GM21390 (cell line): ENCODE measurements around the gene PHF3.

Experiments
- ATAC-seq: cut with Tn5 transposase; IDR thresholded peaks from one replicate; pipeline ENCODE4 v1.9.1; 2021; ENCODE audit not compliant: unreplicated experiment

The PHF3 gene

DNA sequence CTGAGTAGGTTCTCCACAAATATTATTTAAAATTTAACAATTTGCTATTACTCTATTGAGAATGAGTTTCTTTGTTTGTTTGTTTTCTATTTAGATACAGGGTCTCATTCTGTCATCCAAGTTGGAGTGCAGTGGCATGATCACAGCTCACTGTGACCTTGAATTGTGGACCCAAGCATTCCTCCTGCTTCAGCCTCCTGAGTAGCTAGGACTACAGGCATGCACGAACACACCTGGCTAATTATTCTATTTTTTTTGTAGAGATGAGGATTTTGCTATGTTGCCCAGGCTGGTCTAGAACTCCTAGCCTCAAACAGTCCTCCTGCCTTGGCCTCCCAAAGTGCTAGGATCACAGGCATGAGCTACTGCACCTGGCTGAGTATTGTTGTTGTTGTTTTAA, 122.2 kb downstream of the PHF3 start:
- ATAC-seq = no peak

DNA sequence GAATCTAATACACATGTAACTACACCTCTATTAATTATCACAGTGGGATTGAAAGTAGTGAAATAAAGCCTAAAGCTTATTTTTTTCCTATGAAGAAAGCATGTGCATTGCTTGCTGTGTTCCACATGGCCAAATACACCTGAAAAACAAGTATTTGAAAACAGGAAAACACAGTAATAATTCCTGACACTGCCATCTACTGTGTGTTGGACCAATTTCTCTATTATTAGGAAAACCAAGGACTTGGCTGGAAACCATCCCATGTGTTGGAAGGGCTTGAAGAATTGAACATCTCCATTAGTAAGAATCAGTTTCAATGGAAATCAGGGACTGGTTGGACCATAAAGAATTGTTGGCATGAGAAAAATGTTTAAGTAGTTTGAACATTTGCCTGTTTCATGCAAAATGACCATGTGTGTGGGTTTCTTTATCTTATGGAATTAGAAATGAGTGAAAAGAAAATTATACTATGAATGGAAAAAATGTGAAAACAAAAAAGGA, 124.1 kb downstream of the PHF3 start:
- no peak for ATAC-seq

DNA sequence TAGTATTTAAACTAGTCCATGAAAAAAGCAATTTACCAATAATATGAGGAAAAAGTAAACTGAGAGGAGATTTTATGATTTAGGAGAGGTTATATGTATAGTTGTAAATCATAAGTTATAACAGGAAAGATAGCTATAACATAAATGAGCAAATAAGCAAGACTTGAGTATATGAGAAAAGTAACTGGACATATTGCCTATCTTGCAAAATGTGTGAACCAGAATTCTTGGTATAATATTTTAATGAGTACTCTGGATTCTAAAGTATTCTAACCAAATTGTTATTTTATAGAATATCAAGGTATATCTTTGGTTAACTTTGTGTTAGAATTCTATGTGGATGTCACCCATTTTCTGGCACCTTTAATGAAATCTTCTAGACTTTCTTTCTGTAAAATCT, 124.6 kb downstream of the PHF3 start:
- ATAC-seq = no peak

DNA sequence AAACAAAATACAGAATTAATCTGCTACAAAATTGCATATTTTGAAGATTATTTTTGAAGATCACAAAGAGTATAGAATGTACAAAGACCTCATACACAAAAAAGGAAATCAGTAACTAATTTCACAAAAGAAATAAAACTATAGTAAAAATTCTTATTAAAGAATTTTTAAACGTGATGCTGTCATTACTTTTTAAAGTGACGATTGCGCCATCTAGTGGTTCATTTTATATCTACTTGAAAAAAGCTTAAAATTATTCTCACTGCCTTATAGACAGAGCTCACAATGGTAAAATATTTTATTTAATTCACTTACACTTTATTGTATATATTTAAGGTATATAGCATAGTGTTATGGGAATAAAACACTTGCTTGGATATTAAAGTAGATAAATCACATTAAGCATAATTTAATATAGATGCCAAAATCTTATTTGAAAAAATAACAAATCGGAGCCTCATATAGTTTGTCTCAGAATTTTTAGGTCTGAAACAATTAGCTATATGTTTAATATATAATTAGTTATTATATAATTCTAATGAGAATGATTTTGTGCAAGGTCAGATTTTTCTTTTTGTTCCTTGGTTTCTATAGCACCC, 128.8 kb downstream of the PHF3 start:
- peak; percentile 49 for ATAC-seq
